HG03175 (cell line): Measurements from ENCODE around the gene NEDD4L.
A peak's percentile ranks its signal among the peaks of the same experiment; 100 is the strongest.

Experiments used
- ATAC-seq: cut with Tn5 transposase; IDR thresholded peaks from one replicate; pipeline ENCODE4 v1.9.1; 2021; ENCODE audit warnings: mild to moderate bottlenecking, moderate library complexity; ENCODE audit not compliant: unreplicated experiment

The NEDD4L gene

GRCh38 chr18:58113337-58113736 is 69.3 kb downstream of the NEDD4L start:
- ATAC-seq, result no peak

GRCh38 chr18:58114766-58115165 is 70.7 kb downstream of the NEDD4L start:
- ATAC-seq, result no peak

- ATAC-seq, result no peak
Observed at GRCh38 chr18:58116818-58117217, 72.8 kb downstream of the NEDD4L start.

GRCh38 chr18:58117786-58118403 is 73.9 kb downstream of the NEDD4L start:
- no peak for ATAC-seq

GRCh38 chr18:58118536-58118935 is 74.5 kb downstream of the NEDD4L start:
- ATAC-seq, result no peak

GRCh38 chr18:58119819-58120218 is 75.8 kb downstream of the NEDD4L start:
- ATAC-seq, result no peak

GRCh38 chr18:58124475-58124874 is 80.4 kb downstream of the NEDD4L start:
- ATAC-seq, result no peak

GRCh38 chr18:58125183-58125582 is 81.2 kb downstream of the NEDD4L start:
- no peak for ATAC-seq

- ATAC-seq, result no peak
Observed at GRCh38 chr18:58125756-58126155, 81.7 kb downstream of the NEDD4L start.

- ATAC-seq, result no peak
Observed at GRCh38 chr18:58128381-58129374, 84.7 kb downstream of the NEDD4L start.

- ATAC-seq, result no peak
Observed at GRCh38 chr18:58132595-58133261, 88.7 kb downstream of the NEDD4L start.

- ATAC-seq, result peak; percentile 68
Observed at GRCh38 chr18:58135183-58135641, 91.2 kb downstream of the NEDD4L start.

- peak; percentile 85 for ATAC-seq
Observed at GRCh38 chr18:58135701-58136331, 91.8 kb downstream of the NEDD4L start.

- ATAC-seq, result no peak
Observed at GRCh38 chr18:58136879-58137278, 92.9 kb downstream of the NEDD4L start.

GRCh38 chr18:58139459-58140386 is 95.7 kb downstream of the NEDD4L start:
- no peak for ATAC-seq

- no peak for ATAC-seq
Observed at GRCh38 chr18:58140387-58141325, 96.6 kb downstream of the NEDD4L start.

GRCh38 chr18:58143386-58143785 is 99.4 kb downstream of the NEDD4L start:
- no peak for ATAC-seq

- ATAC-seq, result no peak
Observed at GRCh38 chr18:58144106-58144505, 100.1 kb downstream of the NEDD4L start.
